ENCODE results near the gene COL17A1.

COL17A1 gene

DNA sequence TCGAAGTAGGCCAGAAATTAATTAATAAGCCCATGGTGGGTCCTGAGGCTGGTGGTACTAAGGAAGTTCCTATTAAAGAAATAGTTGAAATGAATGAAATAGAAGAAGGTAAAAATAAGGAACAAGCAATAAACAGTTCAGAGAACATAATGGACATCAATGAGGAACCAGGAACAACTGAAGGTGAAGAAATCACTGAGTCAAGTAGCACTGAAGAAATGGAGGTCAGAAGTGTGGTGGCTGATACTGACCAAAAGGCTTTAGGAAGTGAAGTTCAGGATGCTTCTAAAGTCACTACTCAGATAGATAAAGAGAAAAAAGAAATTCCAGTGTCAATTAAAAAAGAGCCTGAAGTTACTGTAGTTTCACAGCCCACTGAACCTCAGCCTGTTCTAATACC lies 82.8 kb downstream of the COL17A1 start:
- in situ Hi-C loops (cut with HindIII; ENCODE audit: low sequenced_read_pairs): no loop called here

DNA sequence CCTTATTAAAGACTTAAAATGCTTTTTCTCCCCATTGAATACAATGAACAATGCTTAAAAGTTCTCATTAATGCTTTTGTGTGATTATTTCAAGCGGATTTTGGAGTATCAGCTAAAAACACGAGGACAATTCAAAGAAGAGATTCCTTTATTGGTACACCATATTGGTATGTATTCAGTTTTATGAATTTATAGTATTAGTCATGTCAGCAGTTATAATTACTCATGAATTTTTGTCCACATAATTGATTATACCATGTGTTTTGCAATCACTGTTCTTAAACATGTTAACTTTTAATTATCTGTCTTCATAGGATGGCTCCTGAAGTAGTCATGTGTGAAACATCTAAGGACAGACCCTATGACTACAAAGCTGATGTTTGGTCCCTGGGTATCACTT lies 86.9 kb downstream of the COL17A1 start:
- in situ Hi-C loops (cut with HindIII; ENCODE audit: low sequenced_read_pairs): no loop called here

DNA sequence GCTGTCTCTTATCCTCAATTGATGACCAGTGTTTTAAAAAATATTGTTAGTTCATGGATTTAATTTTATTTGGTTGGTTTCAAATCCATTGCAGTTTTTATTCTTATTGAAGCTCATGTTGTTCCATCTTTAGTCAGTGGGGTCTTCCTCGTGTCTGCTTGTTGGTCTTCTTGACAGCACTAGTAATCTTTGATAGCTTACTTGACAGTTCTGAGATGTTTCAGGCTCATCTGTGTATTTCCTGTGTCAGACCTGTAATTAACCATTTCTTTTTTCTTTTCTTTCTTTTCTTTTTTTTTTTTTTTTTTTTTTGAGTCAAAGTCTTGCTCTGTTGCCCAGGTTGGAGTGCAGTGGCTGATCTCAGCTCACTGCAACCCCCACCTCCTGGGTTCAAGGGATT lies 90.5 kb downstream of the COL17A1 start:
- in situ Hi-C loops (cut with HindIII; ENCODE audit: low sequenced_read_pairs): no loop called here

DNA sequence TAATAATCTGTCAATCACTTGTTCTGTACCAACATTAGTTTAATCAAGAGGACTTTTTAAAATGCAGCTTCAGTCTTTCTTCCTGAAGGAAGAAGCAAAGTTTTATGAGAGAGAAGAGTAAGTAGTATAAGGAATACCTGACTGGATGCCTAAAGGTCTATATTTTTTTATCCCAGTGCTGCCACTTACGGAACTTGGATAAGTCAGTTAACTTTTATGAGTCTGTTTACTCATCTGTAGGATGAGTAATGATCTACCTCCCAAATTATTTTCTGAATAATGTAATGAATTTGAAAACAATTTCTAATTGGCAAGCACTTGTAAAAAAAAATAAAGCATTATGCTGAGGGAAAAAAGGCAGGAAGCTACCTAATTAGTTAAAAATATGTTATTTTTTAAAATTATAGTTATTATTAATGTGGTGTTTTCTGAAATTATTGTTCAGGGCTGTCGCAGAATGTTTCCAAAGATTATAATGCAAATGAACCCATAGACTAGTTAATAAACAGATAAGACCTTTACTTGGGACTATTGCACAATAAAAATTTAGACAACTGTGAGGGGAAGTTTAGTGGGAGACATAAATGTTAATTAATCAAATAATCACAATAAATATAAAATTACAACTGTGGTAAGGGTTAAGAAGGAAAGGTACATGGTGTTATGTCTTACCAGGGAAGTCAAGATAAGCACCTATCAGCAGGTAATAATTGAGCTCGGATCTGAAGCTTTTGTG lies 94.1 kb downstream of the COL17A1 start:
- in situ Hi-C loops (cut with HindIII; ENCODE audit: low sequenced_read_pairs): no loop called here

DNA sequence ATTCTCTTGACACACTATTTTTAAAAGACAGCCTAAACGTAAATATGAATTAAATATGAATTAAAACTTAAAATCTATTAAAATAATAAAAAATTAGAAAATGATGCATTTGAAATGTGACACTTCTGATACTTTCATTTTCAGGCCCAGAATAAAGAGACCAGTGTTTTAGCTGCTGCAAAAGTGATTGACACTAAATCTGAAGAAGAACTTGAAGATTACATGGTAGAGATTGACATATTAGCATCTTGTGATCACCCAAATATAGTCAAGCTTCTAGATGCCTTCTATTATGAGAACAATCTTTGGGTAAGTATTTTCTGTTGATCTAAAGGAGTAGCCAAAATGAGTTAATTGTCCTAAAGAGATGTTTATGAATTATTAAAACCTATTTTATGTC lies 95.1 kb downstream of the COL17A1 start:
- in situ Hi-C loops (cut with HindIII; ENCODE audit: low sequenced_read_pairs): no loop called here

DNA sequence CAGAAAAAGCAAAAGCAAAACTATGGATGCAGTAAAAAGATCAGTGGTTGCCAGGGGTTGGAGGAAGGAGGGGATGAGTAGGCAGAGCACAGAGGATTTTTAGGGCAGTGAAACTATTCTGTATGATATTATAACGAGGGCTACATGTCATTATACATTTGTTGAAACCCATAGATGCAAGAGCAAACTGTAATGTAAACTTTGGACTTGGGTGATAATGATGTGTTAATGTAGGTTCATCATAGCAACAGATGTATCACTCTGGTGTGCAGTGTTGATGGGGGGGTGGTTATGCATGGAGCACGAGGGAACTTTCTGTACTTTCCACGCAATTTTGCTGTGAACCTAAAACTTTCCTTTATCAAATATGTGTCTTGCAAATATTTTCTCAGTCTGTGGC lies 95.6 kb downstream of the COL17A1 start:
- in situ Hi-C loops (cut with HindIII; ENCODE audit: low sequenced_read_pairs): no loop called here

DNA sequence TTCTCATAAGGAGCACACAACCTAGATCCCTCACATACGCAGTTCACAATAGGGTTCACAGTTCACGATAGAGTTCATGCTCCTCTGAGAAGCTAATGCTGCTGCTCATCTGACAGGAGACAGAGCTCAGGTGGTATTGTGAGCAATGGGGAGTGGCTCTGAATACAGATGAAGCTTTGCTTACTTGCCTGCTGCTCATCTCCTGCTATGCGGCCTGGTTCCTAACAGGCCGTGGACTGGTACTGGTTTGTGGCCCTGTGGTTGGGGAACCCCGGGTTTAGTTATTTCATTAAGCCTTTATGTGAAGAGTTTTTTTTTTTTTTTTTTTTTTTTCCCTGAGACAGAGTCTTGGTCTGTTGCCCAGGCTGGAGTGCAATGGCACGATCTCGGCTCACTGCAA lies 99.3 kb downstream of the COL17A1 start:
- in situ Hi-C loops (cut with HindIII; ENCODE audit: low sequenced_read_pairs): no loop called here

DNA sequence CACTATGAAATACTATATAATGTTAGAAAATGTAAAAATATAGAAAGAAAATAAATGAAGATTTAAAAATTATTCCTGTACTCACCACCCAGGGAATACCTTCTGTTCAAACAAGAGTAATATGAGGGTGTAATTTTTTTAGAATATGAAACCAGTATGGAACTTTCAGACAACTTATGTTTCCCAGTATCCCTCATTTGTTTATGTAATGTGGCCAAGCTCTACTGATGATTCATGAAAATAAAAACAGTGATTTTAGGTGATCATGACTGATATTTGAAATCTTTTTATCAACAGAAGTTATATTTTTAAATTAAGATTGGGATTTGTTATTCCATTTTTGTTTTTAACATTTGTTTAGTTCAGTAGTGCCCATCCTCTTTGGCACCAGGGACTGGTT lies 100.0 kb downstream of the COL17A1 start:
- in situ Hi-C loops (cut with HindIII; ENCODE audit: low sequenced_read_pairs): no loop called here

DNA sequence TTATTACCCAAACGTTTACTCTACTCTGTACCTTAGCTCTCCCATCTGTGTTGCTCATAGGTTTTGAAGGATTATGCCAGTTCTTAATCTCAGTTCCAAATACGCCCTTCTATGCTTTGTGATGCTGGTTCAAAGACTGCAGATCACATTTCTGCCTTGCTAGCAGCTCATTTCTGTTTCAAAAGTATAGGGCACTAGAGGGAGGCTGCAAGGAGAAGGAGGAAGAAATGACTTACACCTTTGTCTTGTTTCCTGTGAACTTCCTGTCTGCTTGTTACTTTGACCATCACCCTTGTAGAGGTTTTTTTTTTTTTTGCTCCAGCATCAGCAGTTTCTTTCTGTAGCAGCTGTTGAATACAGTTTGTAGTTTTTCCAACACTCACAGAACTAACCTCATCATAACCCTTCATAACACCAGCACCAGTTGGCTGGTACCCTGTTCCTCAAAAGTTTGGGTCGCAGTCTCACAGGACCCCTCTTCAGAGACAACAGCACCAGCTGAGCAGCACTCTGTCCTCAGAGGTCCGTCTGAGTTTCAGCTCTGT lies 102.2 kb downstream of the COL17A1 start:
- in situ Hi-C loops (cut with HindIII; ENCODE audit: low sequenced_read_pairs): no loop called here

DNA sequence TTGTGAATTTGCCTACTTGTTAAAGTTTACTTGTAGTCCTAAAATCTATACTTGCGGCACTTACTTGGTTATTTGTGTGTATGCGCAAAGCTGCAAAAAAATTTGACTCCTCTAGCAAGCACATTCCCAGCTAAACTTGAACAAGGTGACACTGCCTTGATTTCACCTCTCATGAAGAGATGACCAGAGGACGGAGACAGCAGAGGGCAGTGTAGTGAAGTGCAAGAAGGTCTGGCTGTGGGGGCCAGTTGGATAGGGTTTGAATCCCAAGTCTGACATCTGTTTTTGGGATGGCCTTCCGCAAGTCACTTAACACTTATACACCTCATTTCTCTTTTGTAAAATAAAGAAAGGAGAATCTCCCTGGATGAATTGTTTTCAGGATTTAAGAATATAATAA lies 103.0 kb downstream of the COL17A1 start:
- in situ Hi-C loops (cut with HindIII; ENCODE audit: low sequenced_read_pairs): no loop called here
